GM12892 (cell line): Measurements from ENCODE around the gene PRR16.

ENCODE experiments used
- DNase-seq: peaks from one replicate; pipeline ENCODE4 v3.0.0; 2011; ENCODE audit not compliant: insufficient read length
- FAIRE-seq: peaks from 2 replicates; lab custom pipeline; 2011; peaks lifted over from hg19 to GRCh38; lab: Jason Lieb, UNC
- POLR2A ChIP-seq: IDR thresholded peaks from 2 replicates; pipeline ENCODE4 v1.6.1; 2011; ENCODE audit warnings: low read depth, low read length, control low read depth
- POLR2AphosphoS5 ChIP-seq: IDR thresholded peaks from 2 replicates; pipeline ENCODE4 v1.6.1; 2011; ENCODE audit warnings: low read depth, low read length, control low read depth
- TAF1 ChIP-seq: IDR thresholded peaks from 2 replicates; pipeline ENCODE4 v1.6.1; 2011; ENCODE audit warnings: low read depth, mild to moderate bottlenecking, control low read depth, low read length, borderline replicate concordance

PRR16 gene

GRCh38 chr5:120464627-120465435, 731 bp downstream of the PRR16 start:
- no peak for DNase-seq
- FAIRE-seq: no peak
- no peak for TF ChIP-seq POLR2A
- no peak for TF ChIP-seq POLR2AphosphoS5
- TF ChIP-seq TAF1: no peak

- no peak for FAIRE-seq
- TF ChIP-seq TAF1 (no peak), POLR2A (no peak), POLR2AphosphoS5 (no peak)
- DNase-seq: no peak
Observed at GRCh38 chr5:120465436-120465961, 1.4 kb downstream of the PRR16 start.

GRCh38 chr5:120466341-120467006, 2.4 kb downstream of the PRR16 start:
- FAIRE-seq (no peak), DNase-seq (no peak)
- TF ChIP-seq TAF1 (no peak), POLR2AphosphoS5 (no peak), POLR2A (no peak)

GRCh38 chr5:120471971-120472370, 7.9 kb downstream of the PRR16 start:
- FAIRE-seq (no peak), DNase-seq (no peak)
- no peak for TF ChIP-seq POLR2A
- TF ChIP-seq TAF1: no peak
- TF ChIP-seq POLR2AphosphoS5: no peak

- no peak for TF ChIP-seq POLR2AphosphoS5
- TF ChIP-seq TAF1: no peak
- no peak for TF ChIP-seq POLR2A
- no peak for DNase-seq
- no peak for FAIRE-seq
Observed at GRCh38 chr5:120472911-120473310, 8.8 kb downstream of the PRR16 start.

- DNase-seq: no peak
- FAIRE-seq: no peak
- TF ChIP-seq TAF1: no peak
- no peak for TF ChIP-seq POLR2A
- no peak for TF ChIP-seq POLR2AphosphoS5
Observed at GRCh38 chr5:120473332-120473731, 9.2 kb downstream of the PRR16 start.

- no peak for TF ChIP-seq POLR2AphosphoS5
- TF ChIP-seq TAF1: no peak
- TF ChIP-seq POLR2A: no peak
- DNase-seq (no peak), FAIRE-seq (no peak)
Observed at GRCh38 chr5:120476063-120476462, 12.0 kb downstream of the PRR16 start.

- DNase-seq: no peak
- TF ChIP-seq TAF1 (no peak), POLR2A (no peak)
Observed at GRCh38 chr5:120479066-120479465, 15.0 kb downstream of the PRR16 start.

GRCh38 chr5:120499876-120500563, 35.9 kb downstream of the PRR16 start:
- no peak for DNase-seq
- no peak for FAIRE-seq
- no peak for TF ChIP-seq POLR2AphosphoS5
- TF ChIP-seq TAF1: no peak
- TF ChIP-seq POLR2A: no peak

More at GRCh38 chr5:120479066-120479465, 15.0 kb downstream of the PRR16 start:
- FAIRE-seq: no peak

- TF ChIP-seq POLR2AphosphoS5 (no peak), POLR2A (no peak), TAF1 (no peak)
- FAIRE-seq: no peak
- DNase-seq: no peak
Observed at GRCh38 chr5:120502531-120502930, 38.4 kb downstream of the PRR16 start.

GRCh38 chr5:120503341-120503740, 39.2 kb downstream of the PRR16 start:
- FAIRE-seq: no peak
- TF ChIP-seq POLR2A (no peak), TAF1 (no peak), POLR2AphosphoS5 (no peak)
- DNase-seq: no peak

GRCh38 chr5:120504057-120504456, 40.0 kb downstream of the PRR16 start:
- no peak for FAIRE-seq
- TF ChIP-seq TAF1 (no peak), POLR2AphosphoS5 (no peak)
- DNase-seq: no peak
